Renal cortex interstitium (tissue), 11 donors: ENCODE measurements around the gene TGFBR1. TPM values are rescaled to one million over a fixed set of nuclear protein-coding genes. Genes with fewer than 3 reads are reported as not detected.
"Not testable (repeated sequence)": the region's sequence is repeated elsewhere in the genome, so short reads cannot be mapped to it uniquely, and the experiment has no call there.

Experiments
- DNase-seq, 11 donors: peaks; one replicate each; pipeline ENCODE4 v3.0.0-alpha.2; 2013; ENCODE audit warnings: low read depth in 9 of 11, low spot score in 4 of 11; ENCODE audit errors: extremely low read depth in 1 of 11
- polyA plus RNA-seq, 3 donors: library from polyadenylated mRNA; unstranded; fragments of 120-200 nt; gene quantifications; one replicate each; pipeline ENCODE4 v1.2.1, GENCODE V29; 2013; ENCODE audit not compliant: insufficient read length in 3 of 3

TGFBR1 gene
- polyA plus RNA-seq, 3 donors = 40.8 to 52.7 (median 48.7) TPM

GRCh38 chr9:99099806-99100585 is 4.9 kb upstream of the TGFBR1 start:
- DNase-seq = not testable (repeated sequence)

GRCh38 chr9:99101271-99101670 is 3.6 kb upstream of the TGFBR1 start:
- DNase-seq = no peak

- no peak for DNase-seq
Observed at GRCh38 chr9:99101812-99102211, 3.1 kb upstream of the TGFBR1 start.

GRCh38 chr9:99103054-99103895 is 1.6 kb upstream of the TGFBR1 start:
- DNase-seq = no peak

- DNase-seq = peak in 3 of 11 donors; percentile 3 to 22 (median 8)
Observed at GRCh38 chr9:99103901-99104458, 933 bp upstream of the TGFBR1 start.

GRCh38 chr9:99105152-99106043 is 485 bp downstream of the TGFBR1 start:
- DNase-seq = peak in 10 of 11 donors; percentile 10 to 56 (median 32)

- DNase-seq = peak in 1 of 11 donors; percentile 7
Observed at GRCh38 chr9:99106044-99106375, 1.1 kb downstream of the TGFBR1 start.

GRCh38 chr9:99107421-99107820 is 2.5 kb downstream of the TGFBR1 start:
- DNase-seq = no peak

- no peak for DNase-seq
Observed at GRCh38 chr9:99108131-99108530, 3.2 kb downstream of the TGFBR1 start.

- DNase-seq = no peak
Observed at GRCh38 chr9:99109522-99109921, 4.6 kb downstream of the TGFBR1 start.

- DNase-seq = no peak
Observed at GRCh38 chr9:99112750-99113413, 8.0 kb downstream of the TGFBR1 start.

- DNase-seq = no peak
Observed at GRCh38 chr9:99113414-99114048, 8.6 kb downstream of the TGFBR1 start.

- no peak for DNase-seq
Observed at GRCh38 chr9:99114049-99114440, 9.1 kb downstream of the TGFBR1 start.

- DNase-seq = no peak
Observed at GRCh38 chr9:99114846-99115500, 10.1 kb downstream of the TGFBR1 start.

- DNase-seq = no peak
Observed at GRCh38 chr9:99116003-99116411, 11.1 kb downstream of the TGFBR1 start.

GRCh38 chr9:99118782-99119466 is 14.0 kb downstream of the TGFBR1 start:
- DNase-seq = no peak
